ENCODE measurements around the gene OPHN1. TPM values are rescaled to one million over a fixed set of nuclear protein-coding genes. Genes with fewer than 3 reads are reported as not detected.

OPHN1 gene
- total and polyA plus RNA-seq, 2 of the 13 experiments (the other 11 are each of a cell fraction or from before 2014, with no cell fraction given) = 1.6 to 1.7 TPM

GRCh38 chrX:68433155-68433980 is at the start of gene OPHN1 (continued):
- TF ChIP-seq FOXO4 (CRISPR knock-in tag; conservative IDR thresholded peaks at IDR 0.05) = no peak
- TF ChIP-seq ZNF790 (CRISPR knock-in tag; IDR thresholded peaks at IDR 0.05; ENCODE audit: borderline replicate concordance) = no peak
- TF ChIP-seq XRCC5 (optimal IDR thresholded peaks at IDR 0.05; ENCODE audit: low read length) = no peak
- no peak for TF ChIP-seq ZNF331 (CRISPR knock-in tag; IDR thresholded peaks at IDR 0.05)
- TF ChIP-seq PLSCR1 (CRISPR knock-in tag; IDR thresholded peaks at IDR 0.05; ENCODE audit: borderline replicate concordance) = no peak
- TF ChIP-seq ATF5 (CRISPR knock-in tag; IDR thresholded peaks at IDR 0.05; ENCODE audit: low read depth) = no peak
- no peak for TF ChIP-seq ZNF430 (CRISPR knock-in tag; IDR thresholded peaks at IDR 0.05)
- TF ChIP-seq ZNF891 (CRISPR knock-in tag; IDR thresholded peaks at IDR 0.05) = no peak
- no peak for TF ChIP-seq IRX3 (CRISPR knock-in tag; IDR thresholded peaks at IDR 0.05; ENCODE audit: borderline replicate concordance, low read depth)
- TF ChIP-seq KAT2B (IDR thresholded peaks at IDR 0.05; ENCODE audit: borderline replicate concordance, low read depth, low read length) = no peak
- TF ChIP-seq ZNF670 (CRISPR knock-in tag; IDR thresholded peaks at IDR 0.05; ENCODE audit: borderline replicate concordance) = no peak
- TF ChIP-seq HOMEZ (CRISPR knock-in tag; IDR thresholded peaks at IDR 0.05; ENCODE audit: low read depth) = no peak
- no peak for TF ChIP-seq GATAD1 (CRISPR knock-in tag; IDR thresholded peaks at IDR 0.05)
- TF ChIP-seq THAP7 (CRISPR knock-in tag; IDR thresholded peaks at IDR 0.05) = no peak
- 0 out of 2 replicates have a peak, but pooled peaks have one; percentile 48 for TF ChIP-seq KAT7 (CRISPR knock-in tag; IDR thresholded peaks at IDR 0.05; ENCODE audit: borderline replicate concordance)
- TF ChIP-seq ZSCAN30 (CRISPR knock-in tag; IDR thresholded peaks at IDR 0.05) = no peak
- no peak for TF ChIP-seq ZNF660 (CRISPR knock-in tag; IDR thresholded peaks at IDR 0.05; ENCODE audit: borderline replicate concordance, low read depth)
- TF ChIP-seq ZNF556 (CRISPR knock-in tag; IDR thresholded peaks at IDR 0.05; ENCODE audit: borderline replicate concordance) = peak; percentile 22; the same call in 1 of the 2 replicates
- no peak for TF ChIP-seq PPARG (CRISPR knock-in tag; conservative IDR thresholded peaks at IDR 0.05)
- TF ChIP-seq CBFB (CRISPR knock-in tag; IDR thresholded peaks at IDR 0.05) = no peak
- TF ChIP-seq ISL2 (CRISPR knock-in tag; IDR thresholded peaks at IDR 0.05) = no peak
- no peak for TF ChIP-seq ZNF704 (CRISPR knock-in tag; IDR thresholded peaks at IDR 0.05; ENCODE audit: borderline replicate concordance)
- no peak for TF ChIP-seq EP300 (IDR thresholded peaks at IDR 0.05; ENCODE audit: low read depth in 2 of 2, low read length in 2 of 2)
- no peak for TF ChIP-seq EP300 (CRISPR knock-in tag; IDR thresholded peaks at IDR 0.05; ENCODE audit: borderline replicate concordance)

Measured in HepG2 (cell line).